BJ (cell line): ENCODE results near the gene ZNF771. TPM values are rescaled to one million over a fixed set of nuclear protein-coding genes. Genes with fewer than 3 reads are reported as not detected.
"Not testable (repeated sequence)": the region's sequence is repeated elsewhere in the genome, so short reads cannot be mapped to it uniquely, and the experiment has no call there.

Experiments
- CTCF ChIA-PET: fragments of 350-600 bp; formaldehyde crosslinking; extraction: SDS; loops from one replicate; lab custom pipeline; 2021; ENCODE audit warnings: antibody characterized with exemption, inconsistent platforms; lab: Yijun Ruan, JAX
- POLR2A ChIA-PET: fragments of 300-600 bp; sonication (Branson Sonifier 250); formaldehyde crosslinking; extraction: SDS; loops from one replicate; lab custom pipeline; 2021; ENCODE audit warnings: antibody characterized with exemption; lab: Charles Lee
- DNase-seq: peaks from one replicate; pipeline ENCODE4 v3.0.0-alpha.2; 2011; ENCODE audit warnings: low read depth
- H3K27me3 ChIP-seq: 2 replicates; pipeline ENCODE4 v1.6.0; 2011; ENCODE audit warnings: low read length; ENCODE audit not compliant: control insufficient read depth, insufficient read depth
- H3K36me3 ChIP-seq: 2 replicates; pipeline ENCODE4 v1.5.1; 2011; ENCODE audit warnings: low read length; ENCODE audit not compliant: control insufficient read depth, insufficient read depth
- H3K4me3 ChIP-seq: 2 replicates; pipeline ENCODE4 v1.5.1; 2011; ENCODE audit warnings: low read depth, mild to moderate bottlenecking, control low read depth, low read length
- polyA plus RNA-seq: library from polyadenylated mRNA; depleted of rRNA; stranded (reverse); fragments of >200 nt; gene quantifications from 2 replicates; pipeline ENCODE4 v1.2.3, GENCODE V29; 2011
- TF ChIP-seq, protein P1 (sequence below): IDR thresholded peaks from 2 replicates; pipeline ENCODE4 v1.5.1; 2011; ENCODE audit warnings: low read depth, mild to moderate bottlenecking, control low read depth, inconsistent platforms, low read length, moderate library complexity; ENCODE audit not compliant: insufficient read depth

The ZNF771 gene
- polyA plus RNA-seq, 1 experiment = 7.9 TPM

DNA sequence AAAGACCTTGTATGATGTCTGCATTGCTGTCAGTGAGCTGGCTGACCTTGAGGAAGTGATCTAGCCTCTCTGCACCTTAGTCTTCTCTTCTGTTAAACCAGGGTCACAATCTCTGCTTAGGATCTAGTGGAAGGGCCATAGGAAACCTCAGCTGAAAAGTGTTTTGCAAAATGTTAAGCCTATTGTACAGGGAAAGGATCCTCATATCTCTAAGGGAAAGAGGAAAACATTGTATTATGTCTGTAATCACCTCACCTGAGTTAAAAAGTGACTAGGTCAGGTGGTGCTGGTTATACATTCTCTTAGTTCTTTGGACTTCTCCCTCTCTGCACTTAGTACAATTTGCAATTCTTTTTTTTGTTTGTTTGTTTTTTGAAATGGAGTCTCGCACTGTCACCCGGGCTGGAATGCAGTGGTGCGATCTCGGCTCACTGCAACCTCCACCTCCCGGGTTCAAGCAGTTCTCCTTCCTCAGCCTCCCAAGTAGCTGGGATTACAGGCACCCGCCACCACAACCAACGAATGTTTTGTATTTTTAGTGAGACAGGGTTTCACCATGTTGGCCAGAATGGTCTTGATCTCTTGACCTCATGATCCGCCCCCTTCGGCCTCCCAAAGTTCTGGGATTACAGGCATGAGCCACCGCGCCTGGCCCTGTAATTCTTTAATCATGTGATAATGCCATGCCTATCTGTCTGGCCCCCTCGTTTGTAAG, 40.3 kb downstream of the ZNF771 start:
- POLR2A ChIA-PET = no interaction called here
- TF ChIP-seq, protein P1, sequence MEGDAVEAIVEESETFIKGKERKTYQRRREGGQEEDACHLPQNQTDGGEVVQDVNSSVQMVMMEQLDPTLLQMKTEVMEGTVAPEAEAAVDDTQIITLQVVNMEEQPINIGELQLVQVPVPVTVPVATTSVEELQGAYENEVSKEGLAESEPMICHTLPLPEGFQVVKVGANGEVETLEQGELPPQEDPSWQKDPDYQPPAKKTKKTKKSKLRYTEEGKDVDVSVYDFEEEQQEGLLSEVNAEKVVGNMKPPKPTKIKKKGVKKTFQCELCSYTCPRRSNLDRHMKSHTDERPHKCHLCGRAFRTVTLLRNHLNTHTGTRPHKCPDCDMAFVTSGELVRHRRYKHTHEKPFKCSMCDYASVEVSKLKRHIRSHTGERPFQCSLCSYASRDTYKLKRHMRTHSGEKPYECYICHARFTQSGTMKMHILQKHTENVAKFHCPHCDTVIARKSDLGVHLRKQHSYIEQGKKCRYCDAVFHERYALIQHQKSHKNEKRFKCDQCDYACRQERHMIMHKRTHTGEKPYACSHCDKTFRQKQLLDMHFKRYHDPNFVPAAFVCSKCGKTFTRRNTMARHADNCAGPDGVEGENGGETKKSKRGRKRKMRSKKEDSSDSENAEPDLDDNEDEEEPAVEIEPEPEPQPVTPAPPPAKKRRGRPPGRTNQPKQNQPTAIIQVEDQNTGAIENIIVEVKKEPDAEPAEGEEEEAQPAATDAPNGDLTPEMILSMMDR = no peak
- CTCF ChIA-PET = interaction anchor here (0.7 to 2.8 kb wide), 6 partner anchors 38 to 168 kb away, joined by 3 to 13 read pairs (median 3); partner anchors contain the start of gene ZNF747

DNA sequence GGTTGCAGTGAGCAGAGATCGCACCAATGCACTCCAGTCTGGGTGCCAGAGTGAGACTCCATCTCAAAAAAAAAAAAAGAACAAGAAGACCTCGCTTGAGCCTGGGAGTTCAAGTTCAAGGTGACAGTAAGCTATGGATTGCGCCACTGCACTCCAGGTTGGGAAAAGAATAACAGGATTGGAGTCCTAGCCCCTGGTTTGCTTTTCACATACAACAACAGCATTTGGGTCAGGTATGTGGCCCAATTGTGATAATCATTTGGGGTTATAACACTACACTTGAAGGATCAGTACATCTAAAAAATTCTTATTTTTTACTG, 41.7 kb downstream of the ZNF771 start:
- peaks cover 2% of the 10 kb centered on the region; the same call in 1 of the 2 replicates for H3K36me3 ChIP-seq
- ChIA-PET CTCF (interaction anchor here (0.6 to 2.8 kb wide), 23 partner anchors 9 to 244 kb away, joined by 3 to 13 read pairs (median 4); partner anchors contain the start of genes ZNF689 and ZNF747), POLR2A (no interaction called here)
- no peak for DNase-seq
- TF ChIP-seq, protein P1 = no peak
- no peaks in the 10 kb centered on the region for H3K27me3 ChIP-seq
- no peak overlapping the region for H3K4me3 ChIP-seq

More for the DNA sequence above, 40.3 kb downstream of the ZNF771 start:
- peaks cover 2% of the 10 kb centered on the region for H3K36me3 ChIP-seq
- H3K27me3 ChIP-seq = no peaks in the 10 kb centered on the region
- no peak overlapping the region for H3K4me3 ChIP-seq
- DNase-seq = no peak

DNA sequence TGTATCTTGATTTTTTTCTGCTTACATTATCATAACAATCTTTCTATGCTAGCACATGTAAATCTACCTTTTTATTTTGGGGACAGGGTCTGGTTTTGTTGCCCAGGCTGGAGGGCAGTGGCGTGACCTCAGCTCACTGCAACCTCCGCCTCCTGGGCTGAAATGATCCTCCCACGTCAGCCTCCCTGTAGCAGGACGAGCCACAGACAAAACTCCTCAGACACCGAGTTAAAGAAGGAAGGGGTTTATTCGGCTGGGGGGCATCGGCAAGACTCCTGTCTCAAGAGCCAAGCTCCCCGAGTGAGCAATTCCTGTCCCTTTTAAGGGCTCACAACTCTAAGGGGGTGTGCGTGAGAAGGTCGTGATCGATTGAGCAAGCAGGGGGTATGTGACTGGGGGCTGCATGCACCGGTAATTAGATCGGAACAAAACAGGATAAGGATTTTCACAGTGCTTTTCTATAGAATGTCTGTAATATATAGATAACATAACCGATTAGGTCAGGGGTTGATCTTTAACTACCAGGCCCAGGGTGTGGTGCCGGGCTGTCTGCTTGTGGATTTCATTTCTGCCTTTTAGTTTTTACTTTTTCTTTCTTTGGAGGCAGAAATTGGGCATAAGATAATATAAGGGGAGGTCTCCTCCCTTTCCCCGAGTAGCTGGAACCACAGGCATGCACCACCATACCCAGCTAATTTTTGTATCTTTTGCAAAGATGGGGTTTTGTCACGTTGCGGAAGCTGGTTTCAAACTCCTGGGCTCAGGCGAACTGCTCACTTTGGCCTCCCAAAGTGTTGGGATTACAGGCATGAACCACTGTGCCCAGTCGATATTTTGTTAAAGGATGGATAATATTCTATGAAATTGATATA, 45.5 kb downstream of the ZNF771 start:
- DNase-seq, CTCF ChIA-PET, H3K4me3 ChIP-seq, H3K36me3 ChIP-seq, H3K27me3 ChIP-seq, POLR2A ChIA-PET: not testable (repeated sequence)

DNA sequence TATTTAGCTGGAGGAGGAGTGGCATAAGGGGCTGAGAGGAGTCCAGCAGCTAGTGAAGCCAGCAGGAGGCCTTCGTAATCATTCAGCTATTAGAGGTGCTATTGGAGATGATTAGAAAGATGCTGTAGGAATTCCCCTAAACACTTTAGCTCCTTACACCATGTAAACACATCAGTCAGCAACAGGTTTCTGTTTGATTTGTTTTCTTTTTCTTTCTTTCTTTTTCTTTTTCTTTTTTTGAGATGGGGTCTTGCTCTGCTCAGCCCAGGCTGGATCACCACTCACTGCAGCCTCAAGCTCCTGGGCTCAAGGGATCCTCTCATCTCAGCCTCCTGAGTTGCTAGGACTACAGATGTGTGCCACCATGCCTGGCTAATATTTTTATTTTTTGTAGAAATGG, 48.9 kb downstream of the ZNF771 start:
- H3K4me3 ChIP-seq = no peak overlapping the region
- H3K27me3 ChIP-seq = peaks cover 2% of the 10 kb centered on the region
- ChIA-PET POLR2A (no interaction called here), CTCF (interaction anchor here (1.0 to 1.6 kb wide), 3 partner anchors 10 to 173 kb away, joined by 3 to 4 read pairs (median 3); partner anchors contain the start of gene SEPHS2)
- no peaks in the 10 kb centered on the region for H3K36me3 ChIP-seq
- DNase-seq = no peak
- TF ChIP-seq, protein P1 = no peak

DNA sequence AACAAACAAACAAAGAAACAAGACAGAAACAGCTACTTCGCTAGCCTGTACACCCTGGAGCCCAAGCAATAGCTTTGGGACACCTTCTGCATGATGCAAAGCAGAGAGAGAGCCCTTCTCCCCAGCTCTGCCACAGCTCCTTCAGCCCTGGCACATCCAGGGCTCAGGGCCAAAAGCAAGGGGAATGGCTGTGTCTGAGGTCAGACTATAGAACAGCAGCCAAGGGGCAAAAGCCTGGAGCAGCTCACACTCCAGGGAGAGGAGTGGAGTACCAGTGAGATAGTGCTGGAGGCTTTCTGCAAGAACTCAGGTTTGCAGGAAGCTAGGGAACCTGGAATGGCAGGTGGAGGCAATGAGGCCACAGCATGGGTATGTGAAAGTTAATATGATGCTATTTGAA, 49.9 kb downstream of the ZNF771 start:
- no peak overlapping the region for H3K4me3 ChIP-seq
- DNase-seq = no peak
- POLR2A ChIA-PET = no interaction called here
- peaks cover 2% of the 10 kb centered on the region for H3K27me3 ChIP-seq
- TF ChIP-seq, protein P1 = no peak
- CTCF ChIA-PET = interaction anchor here (1.0 to 1.7 kb wide), 3 partner anchors 8 to 172 kb away, joined by 3 to 10 read pairs (median 4); partner anchors contain the start of gene SEPHS2
- no peaks in the 10 kb centered on the region for H3K36me3 ChIP-seq
